Measurements from ENCODE around the gene NSG2. TPM values are rescaled to one million over a fixed set of nuclear protein-coding genes. Genes with fewer than 3 reads are reported as not detected.

Gene NSG2
- total RNA-seq, 2 donors from 2014 or later: not detected

- ATAC-seq (ENCODE audit: insufficient number of reproducible peaks, low FRiP score, low read depth): no peak
- no peak for TF ChIP-seq CTCF (IDR thresholded peaks at IDR 0.05)
These were observed 109.8 kb downstream of the NSG2 start for GRCh38 chr5:174155281-174155680.

GRCh38 chr5:174155706-174156105, 110.2 kb downstream of the NSG2 start:
- Histone ChIP-seq H3K4me3 (no peak overlapping the region), H3K27me3 (replicated peaks; ENCODE audit: insufficient read depth) (no peaks in the 10 kb centered on the region), H3K4me1 (ENCODE audit: control insufficient read depth in 1 of 2, low read depth in 2 of 2) (no peaks in the 10 kb centered on the region), H3K9me3 (no peaks in the 10 kb centered on the region), H3K36me3 (no peaks in the 10 kb centered on the region), H3K27ac (no peak overlapping the region)
- no peak for TF ChIP-seq CTCF (IDR thresholded peaks at IDR 0.05)
- DNase-seq (ENCODE audit: low spot score) (no peak), ATAC-seq (ENCODE audit: insufficient number of reproducible peaks, low FRiP score, low read depth) (no peak)

More at GRCh38 chr5:174155281-174155680, 109.8 kb downstream of the NSG2 start:
- Histone ChIP-seq H3K36me3 (no peaks in the 10 kb centered on the region), H3K27ac (no peak overlapping the region), H3K4me1 (ENCODE audit: control insufficient read depth in 1 of 2, low read depth in 2 of 2) (no peaks in the 10 kb centered on the region), H3K4me3 (no peak overlapping the region), H3K9me3 (no peaks in the 10 kb centered on the region), H3K27me3 (replicated peaks; ENCODE audit: insufficient read depth) (no peaks in the 10 kb centered on the region)
- no peak for DNase-seq (ENCODE audit: low spot score)

GRCh38 chr5:174157048-174157447, 111.5 kb downstream of the NSG2 start:
- no peak overlapping the region for H3K4me3 ChIP-seq
- ATAC-seq (ENCODE audit: insufficient number of reproducible peaks, low FRiP score, low read depth) (no peak), DNase-seq (ENCODE audit: low spot score) (no peak)
- no peaks in the 10 kb centered on the region for H3K36me3 ChIP-seq
- no peaks in the 10 kb centered on the region for H3K27me3 ChIP-seq (replicated peaks; ENCODE audit: insufficient read depth)
- no peak for TF ChIP-seq CTCF (IDR thresholded peaks at IDR 0.05)
- H3K27ac ChIP-seq: no peak overlapping the region
- no peaks in the 10 kb centered on the region for H3K9me3 ChIP-seq
- H3K4me1 ChIP-seq (ENCODE audit: control insufficient read depth in 1 of 2, low read depth in 2 of 2): no peaks in the 10 kb centered on the region

Other genes starting within 250 kb of the NSG2 start
- 10 to 100 TPM; 54.7 to 65.6 TPM for gene CPEB4, start 157.4 kb upstream of the NSG2 start, total RNA-seq
- gene C5orf47, start 56.5 kb upstream of the NSG2 start, total RNA-seq: under 1 TPM in 1 of 2 donors, not detected in 1; 0.54 TPM

All from thoracic aorta (tissue), 2 donors.